H1 (cell line): Measurements from ENCODE around the gene OTUD5.

Experiments used
- CHD2 ChIP-seq: IDR thresholded peaks from 2 replicates; pipeline ENCODE4 v1.6.1; 2012; ENCODE audit warnings: low read length, improper control_type of control experiment
- EGR1 ChIP-seq: IDR thresholded peaks from 2 replicates; pipeline ENCODE4 v1.6.1; 2011; ENCODE audit warnings: low read depth, low read length, borderline replicate concordance
- EP300 ChIP-seq, 2 experiments: IDR thresholded peaks; 1 replicate in 1 of 2; 2 replicates in 1 of 2; pipeline ENCODE4 v1.6.1; 2011 to 2012; ENCODE audit warnings: low read depth in 2 of 2, low read length in 2 of 2, mild to moderate bottlenecking in 2 of 2, borderline replicate concordance in 1 of 2, inconsistent platforms in 1 of 2, moderate library complexity in 1 of 2
- MAFK ChIP-seq: IDR thresholded peaks from 2 replicates; pipeline ENCODE4 v1.6.1; 2012; ENCODE audit warnings: low read depth, mild to moderate bottlenecking, improper control_type of control experiment, low read length
- POLR2A ChIP-seq, 2 experiments: IDR thresholded peaks; 1 replicate in 1 of 2; 2 replicates in 1 of 2; pipeline ENCODE4 v1.6.1; 2011; ENCODE audit warnings: low read depth in 2 of 2, low read length in 2 of 2, mild to moderate bottlenecking in 2 of 2; ENCODE audit errors: control extremely low read depth in 1 of 2
- POU5F1 ChIP-seq: IDR thresholded peaks from 2 replicates; pipeline ENCODE4 v1.6.1; 2011; ENCODE audit warnings: low read depth, mild to moderate bottlenecking, low read length, moderate library complexity
- SP1 ChIP-seq: IDR thresholded peaks from 2 replicates; pipeline ENCODE4 v1.6.1; 2011; ENCODE audit warnings: low read depth, low read length
- SP2 ChIP-seq: IDR thresholded peaks from 2 replicates; pipeline ENCODE4 v1.6.1; 2012; ENCODE audit warnings: mild to moderate bottlenecking, low read length, inconsistent platforms
- TAF1 ChIP-seq: IDR thresholded peaks from 2 replicates; pipeline ENCODE4 v1.6.1; 2011; ENCODE audit warnings: mild to moderate bottlenecking, low read depth, low read length
- TBP ChIP-seq: IDR thresholded peaks from 2 replicates; pipeline ENCODE4 v1.6.1; 2011; ENCODE audit warnings: low read depth, low read length, improper control_type of control experiment
- ZNF274 ChIP-seq: IDR thresholded peaks from 2 replicates; pipeline ENCODE4 v1.7.0; 2012; ENCODE audit warnings: low read length, borderline replicate concordance; ENCODE audit errors: extremely low read depth
- TF ChIP-seq, protein P1 (sequence below), 3 experiments: IDR thresholded peaks; 1 replicate in 2 of 3; 2 replicates in 1 of 3; pipeline versions ENCODE4 v1.5.1 to v1.6.1; 2011; ENCODE audit warnings: low read length in 3 of 3, mild to moderate bottlenecking in 3 of 3, inconsistent platforms in 2 of 3, low read depth in 1 of 3, moderate library complexity in 1 of 3; ENCODE audit not compliant: insufficient read depth in 1 of 3; ENCODE audit errors: control extremely low read depth in 1 of 3
- TF ChIP-seq, protein P2 (sequence below): IDR thresholded peaks from 2 replicates; pipeline ENCODE4 v1.6.1; 2011; ENCODE audit warnings: low read length, improper control_type of control experiment

DNA sequence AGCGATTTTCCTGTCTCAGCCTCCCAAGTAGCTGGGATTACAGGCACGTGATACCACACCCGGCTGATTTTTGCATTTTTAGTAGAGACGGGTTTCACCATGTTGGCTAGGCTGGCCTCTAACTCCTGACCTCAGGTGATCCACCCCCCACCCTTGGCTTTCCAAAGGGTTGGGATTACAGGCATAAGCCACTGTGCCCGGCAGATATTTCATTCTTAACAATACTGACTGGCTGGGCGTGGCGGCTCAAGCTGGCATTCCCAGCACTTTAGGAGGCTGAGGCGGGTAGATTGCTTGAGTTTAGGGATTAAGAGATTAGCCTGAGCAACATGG lies 58.4 kb downstream of the OTUD5 start:
- TF ChIP-seq POU5F1 (no peak), CHD2 (no peak), POLR2A (IDR thresholded peaks at IDR 0.05; ENCODE audit: control extremely low read depth in 1 of 2, low read depth in 2 of 2, low read length in 2 of 2) (no peak), ZNF274 (no peak), EP300 (IDR thresholded peaks at IDR 0.05; ENCODE audit: borderline replicate concordance in 1 of 2, low read depth in 2 of 2, low read length in 2 of 2) (no peak), SP2 (no peak), SP1 (no peak), TBP (no peak), TAF1 (no peak), MAFK (no peak), EGR1 (no peak)
- TF ChIP-seq, protein P1, sequence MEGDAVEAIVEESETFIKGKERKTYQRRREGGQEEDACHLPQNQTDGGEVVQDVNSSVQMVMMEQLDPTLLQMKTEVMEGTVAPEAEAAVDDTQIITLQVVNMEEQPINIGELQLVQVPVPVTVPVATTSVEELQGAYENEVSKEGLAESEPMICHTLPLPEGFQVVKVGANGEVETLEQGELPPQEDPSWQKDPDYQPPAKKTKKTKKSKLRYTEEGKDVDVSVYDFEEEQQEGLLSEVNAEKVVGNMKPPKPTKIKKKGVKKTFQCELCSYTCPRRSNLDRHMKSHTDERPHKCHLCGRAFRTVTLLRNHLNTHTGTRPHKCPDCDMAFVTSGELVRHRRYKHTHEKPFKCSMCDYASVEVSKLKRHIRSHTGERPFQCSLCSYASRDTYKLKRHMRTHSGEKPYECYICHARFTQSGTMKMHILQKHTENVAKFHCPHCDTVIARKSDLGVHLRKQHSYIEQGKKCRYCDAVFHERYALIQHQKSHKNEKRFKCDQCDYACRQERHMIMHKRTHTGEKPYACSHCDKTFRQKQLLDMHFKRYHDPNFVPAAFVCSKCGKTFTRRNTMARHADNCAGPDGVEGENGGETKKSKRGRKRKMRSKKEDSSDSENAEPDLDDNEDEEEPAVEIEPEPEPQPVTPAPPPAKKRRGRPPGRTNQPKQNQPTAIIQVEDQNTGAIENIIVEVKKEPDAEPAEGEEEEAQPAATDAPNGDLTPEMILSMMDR (IDR thresholded peaks at IDR 0.05; ENCODE audit: control extremely low read depth in 1 of 3, insufficient read depth in 1 of 3, low read depth in 1 of 3, low read length in 3 of 3) = no peak
- TF ChIP-seq, protein P2, sequence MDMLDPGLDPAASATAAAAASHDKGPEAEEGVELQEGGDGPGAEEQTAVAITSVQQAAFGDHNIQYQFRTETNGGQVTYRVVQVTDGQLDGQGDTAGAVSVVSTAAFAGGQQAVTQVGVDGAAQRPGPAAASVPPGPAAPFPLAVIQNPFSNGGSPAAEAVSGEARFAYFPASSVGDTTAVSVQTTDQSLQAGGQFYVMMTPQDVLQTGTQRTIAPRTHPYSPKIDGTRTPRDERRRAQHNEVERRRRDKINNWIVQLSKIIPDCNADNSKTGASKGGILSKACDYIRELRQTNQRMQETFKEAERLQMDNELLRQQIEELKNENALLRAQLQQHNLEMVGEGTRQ = no peak
